Heart left ventricle (tissue), 16 donors: ENCODE measurements around the gene NADSYN1. TPM values are rescaled to one million over a fixed set of nuclear protein-coding genes. Genes with fewer than 3 reads are reported as not detected.

Experiments
- ATAC-seq, 4 donors: fragments of 200-7000 bp; cut with Tn5 transposase; one replicate each; pipeline ENCODE4 v1.9.1; 2020 to 2022; ENCODE audit warnings: moderate library complexity in 4 of 4, mild to moderate bottlenecking in 3 of 4, moderate number of reproducible peaks in 1 of 4
- DNase-seq, 5 donors: peaks; one replicate each; pipeline ENCODE4 v3.0.0-alpha.2; 2020
- H3K27ac ChIP-seq, 12 donors: fragments of 200-600 bp; sonication (generic) in 4 of 12; one replicate each; pipeline versions ENCODE4 v1.5.0 to v1.8.0; 2016 to 2022; ENCODE audit warnings: mild to moderate bottlenecking in 2 of 12
- H3K27me3 ChIP-seq, 9 donors: fragments of 200-600 bp; sonication (generic) in 2 of 9; one replicate each; pipeline versions ENCODE4 v1.5.1 to v1.8.0; 2016 to 2022; ENCODE audit warnings: mild to moderate bottlenecking in 3 of 9
- H3K36me3 ChIP-seq, 9 donors: fragments of 200-600 bp; sonication (generic) in 2 of 9; one replicate each; pipeline versions ENCODE4 v1.5.0 to v1.8.0; 2018 to 2022; ENCODE audit warnings: mild to moderate bottlenecking in 2 of 9
- H3K4me1 ChIP-seq, 12 donors: fragments of 200-600 bp; sonication (generic) in 4 of 12; one replicate each; pipeline versions ENCODE4 v1.5.0 to v1.8.0; 2016 to 2022; ENCODE audit warnings: mild to moderate bottlenecking in 3 of 12
- H3K4me3 ChIP-seq, 12 donors: fragments of 200-600 bp; sonication (generic) in 4 of 12; one replicate each; pipeline versions ENCODE4 v1.5.0 to v1.8.0; 2017 to 2022; ENCODE audit warnings: mild to moderate bottlenecking in 9 of 12, moderate library complexity in 4 of 12
- H3K9me3 ChIP-seq, 12 donors: fragments of 200-600 bp; sonication (generic) in 4 of 12; one replicate each; pipeline versions ENCODE4 v1.5.0 to v1.8.0; 2016 to 2022; ENCODE audit warnings: mild to moderate bottlenecking in 1 of 12
- CTCF ChIP-seq, 12 donors: fragments of 200-600 bp; sonication (generic) in 4 of 12; IDR thresholded peaks; one replicate each; pipeline versions ENCODE4 v1.5.0 to v1.8.0; 2018 to 2022; ENCODE audit warnings: antibody characterized with exemption in 12 of 12, mild to moderate bottlenecking in 5 of 12
- POLR2A ChIP-seq, 2 donors: fragments of 450-650 bp; IDR thresholded peaks; one replicate each; pipeline ENCODE4 v1.6.1; 2017; ENCODE audit warnings: antibody characterized with exemption in 2 of 2, mild to moderate bottlenecking in 2 of 2, moderate library complexity in 2 of 2
- WGBS, 4 donors: extraction: QIAGEN DNeasy Blood & Tissue Kit in 2 of 4; methylation state at CpG; one replicate each; pipeline versions ENCODE4 v1.1.5 to v1.1.7; 2013 to 2018; 5-methylcytosine and 5-hydroxymethylcytosine counted together
- intact Hi-C, 10 donors: fragments of 100-400 bp; cut with DNase I; formaldehyde crosslinking; loops; one replicate each; pipeline versions ENCODE4 v1.11.1 to v1.14.2; 2022
- polyA plus RNA-seq, 2 donors: library from polyadenylated mRNA; stranded (reverse); fragments of 200-250 nt; gene quantifications; one replicate each; pipeline ENCODE4 v1.2.3, GENCODE V29; 2013
- total RNA-seq, 9 donors: library from RNA; depleted of rRNA in 2 of 9; stranded (reverse); fragments of >200 nt in 2 of 9; fragmentation: NEBNext Ultra II Directional in 3 of 9; extraction: Animal tissue kit (Norgen Biotek cat#: 25700) in 3 of 9; gene quantifications; one replicate each; pipeline versions ENCODE4 v1.1.0 to v1.2.4, GENCODE V29; 2016 to 2023
- donor health status: ischemic (EF 13 %, LVEDD 7.1; RV severe dilation, severe dysfunction).
- donor health status: healthy with polysubstance abuse.
- donor health status: DM: no; HTN: yes; CAD: no.
- donor health status: DM: no; HTN: no; CAD: no.
- donor health status: ischemic (EF 25% LVEDD 6.9; RV normal size, moderate dysfunction).
- donor health status: ischemic (EF 25% LVEDD 5.7; RV mildly dilated, moderate dysfunction).
- donor health status: healthy.
- donor health status: DM: yes; HTN: yes; CAD: no.
- donor health status: ischemic (EF 35%, LVEDD 5.7; RV mildly dilated, moderate dysfunction).
- donor health status: nonischemic (EF 11% LVEDD 7.7; RV severe dilation, severe dysfunction).
- donor health status: DM: yes; HTN: yes; CAD: no.
- donor health status: PGD.
- donor health status: ischemic (EF 29% LVEDD 5.4; RV normal size, mild dysfunction).
- donor health status: nonischemic (EF 23%, LVEDD 6.1; RV moderate dilation, normal function).

The NADSYN1 gene
- total and polyA plus RNA-seq, 11 donors = 11.4 to 41.9 (median 19.4) TPM

- Histone ChIP-seq H3K4me3 (no peak overlapping the region), H3K27ac (no peak overlapping the region), H3K9me3 (peaks cover 0 to 19% (median 6%) of the 10 kb centered on the region in 12 donors), H3K27me3 (no peaks in the 10 kb centered on the region), H3K4me1 (peaks cover 0 to 21% (median 3%) of the 10 kb centered on the region in 12 donors), H3K36me3 (peaks cover 0 to 51% (median 31%) of the 10 kb centered on the region in 9 donors)
- DNase-seq (no peak), ATAC-seq (no peak)
- 95 to 98% (median 96%) methylated on average over 12 to 15 of the region's 15 CpGs for WGBS, 4 donors
- TF ChIP-seq POLR2A (IDR thresholded peaks at IDR 0.05) (no peak), CTCF (IDR thresholded peaks at IDR 0.05) (no peak)
- intact Hi-C loops = loop anchor here in 1 of 10 donors (10.0 kb wide), 1 partner anchor 62 kb away; the partner anchor contains the start of gene KRTAP5-10
Observed at GRCh38 chr11:71502871-71503435, 50.0 kb downstream of the NADSYN1 start.

- Histone ChIP-seq H3K9me3 (peaks cover 0 to 35% (median 18%) of the 10 kb centered on the region in 12 donors), H3K27ac (no peak overlapping the region), H3K4me1 (peaks cover 0 to 18% (median 3%) of the 10 kb centered on the region in 12 donors), H3K27me3 (no peaks in the 10 kb centered on the region), H3K4me3 (no peak overlapping the region), H3K36me3 (peaks cover 0 to 35% (median 15%) of the 10 kb centered on the region in 9 donors)
- DNase-seq (peak in 1 of 5 donors; percentile 39), ATAC-seq (no peak)
- TF ChIP-seq POLR2A (IDR thresholded peaks at IDR 0.05) = no peak
- no peak for TF ChIP-seq CTCF (IDR thresholded peaks at IDR 0.05)
- intact Hi-C loops = loop anchor here in 1 of 10 donors (10.0 kb wide), 1 partner anchor 60 kb away; the partner anchor contains the start of gene KRTAP5-10
- 47 to 63% (median 49%) methylated on average over 10 of the region's 10 CpGs for WGBS, 4 donors
Observed at GRCh38 chr11:71504531-71504930, 51.5 kb downstream of the NADSYN1 start.

GRCh38 chr11:71505001-71505400 lies 52.0 kb downstream of the NADSYN1 start:
- peaks cover 0 to 17% (median 3%) of the 10 kb centered on the region in 12 donors for H3K4me1 ChIP-seq
- ATAC-seq = no peak
- H3K9me3 ChIP-seq = peaks cover 0 to 39% (median 23%) of the 10 kb centered on the region in 12 donors
- no peak for TF ChIP-seq CTCF (IDR thresholded peaks at IDR 0.05)
- no peak for TF ChIP-seq POLR2A (IDR thresholded peaks at IDR 0.05)
- peaks cover 0 to 30% (median 11%) of the 10 kb centered on the region in 9 donors for H3K36me3 ChIP-seq
- DNase-seq = no peak
- intact Hi-C loops = loop anchor here in 1 of 10 donors (10.0 kb wide), 1 partner anchor 60 kb away; the partner anchor contains the start of gene KRTAP5-10
- no peak overlapping the region for H3K27ac ChIP-seq
- no peak overlapping the region for H3K4me3 ChIP-seq
- WGBS, 4 donors = 49 to 61% (median 51%) methylated on average over 2 of the region's 2 CpGs
- H3K27me3 ChIP-seq = no peaks in the 10 kb centered on the region

GRCh38 chr11:71505781-71506180 lies 52.8 kb downstream of the NADSYN1 start:
- Histone ChIP-seq H3K27me3 (no peaks in the 10 kb centered on the region), H3K36me3 (peaks cover 0 to 23% (median 8%) of the 10 kb centered on the region in 9 donors), H3K4me1 (peaks cover 0 to 9% (median under 1%) of the 10 kb centered on the region in 12 donors), H3K4me3 (no peak overlapping the region), H3K9me3 (peaks cover 0 to 47% (median 24%) of the 10 kb centered on the region in 12 donors), H3K27ac (no peak overlapping the region)
- no peak for ATAC-seq
- intact Hi-C loops = loop anchor here in 1 of 10 donors (10.0 kb wide), 1 partner anchor 59 kb away; the partner anchor contains the start of gene KRTAP5-10
- TF ChIP-seq CTCF (IDR thresholded peaks at IDR 0.05) = no peak
- TF ChIP-seq POLR2A (IDR thresholded peaks at IDR 0.05) = no peak
- 78 to 88% (median 84%) methylated on average over 9 of the region's 9 CpGs for WGBS, 4 donors
- DNase-seq = no peak
